Renal cortex interstitium (tissue), 11 donors: Measurements from ENCODE around the gene EFHD1. TPM values are rescaled to one million over a fixed set of nuclear protein-coding genes. Genes with fewer than 3 reads are reported as not detected.
"Not testable (repeated sequence)": the region's sequence is repeated elsewhere in the genome, so short reads cannot be mapped to it uniquely, and the experiment has no call there.

Experiments
- DNase-seq, 11 donors: peaks; one replicate each; pipeline ENCODE4 v3.0.0-alpha.2; 2013; ENCODE audit warnings: low read depth in 9 of 11, low spot score in 4 of 11; ENCODE audit errors: extremely low read depth in 1 of 11
- polyA plus RNA-seq, 3 donors: library from polyadenylated mRNA; unstranded; fragments of 120-200 nt; gene quantifications; one replicate each; pipeline ENCODE4 v1.2.1, GENCODE V29; 2013; ENCODE audit not compliant: insufficient read length in 3 of 3

The EFHD1 gene
- polyA plus RNA-seq, 3 donors, result 52.4 to 73.1 (median 66.4) TPM

GRCh38 chr2:232668805-232669444 lies 35.5 kb downstream of the EFHD1 start:
- peak in 1 of 11 donors; percentile 7 for DNase-seq

- DNase-seq, result no peak
These were observed 39.2 kb downstream of the EFHD1 start for GRCh38 chr2:232672588-232672987.

GRCh38 chr2:232674491-232674890 lies 41.1 kb downstream of the EFHD1 start:
- DNase-seq, result no peak

- DNase-seq, result no peak
These were observed 42.0 kb downstream of the EFHD1 start for GRCh38 chr2:232675381-232675780.

- no peak for DNase-seq
These were observed 46.6 kb downstream of the EFHD1 start for GRCh38 chr2:232680006-232680405.

- no peak for DNase-seq
These were observed 48.1 kb downstream of the EFHD1 start for GRCh38 chr2:232681527-232681926.

- DNase-seq, result no peak
These were observed 50.0 kb downstream of the EFHD1 start for GRCh38 chr2:232683368-232683767.

- DNase-seq, result not testable (repeated sequence)
These were observed 52.0 kb downstream of the EFHD1 start for GRCh38 chr2:232685391-232685790.

- no peak for DNase-seq
These were observed 54.2 kb downstream of the EFHD1 start for GRCh38 chr2:232687382-232688160.

- no peak for DNase-seq
These were observed 54.8 kb downstream of the EFHD1 start for GRCh38 chr2:232688201-232688600.

GRCh38 chr2:232689152-232689910 lies 55.9 kb downstream of the EFHD1 start:
- DNase-seq, result no peak

GRCh38 chr2:232691117-232691516 lies 57.7 kb downstream of the EFHD1 start:
- DNase-seq, result not testable (repeated sequence)

- DNase-seq, result no peak
These were observed 59.9 kb downstream of the EFHD1 start for GRCh38 chr2:232693344-232693743.

- no peak for DNase-seq
These were observed 63.2 kb downstream of the EFHD1 start for GRCh38 chr2:232696609-232697058.

GRCh38 chr2:232697059-232697806 lies 63.8 kb downstream of the EFHD1 start, which contains the start of gene GIGYF2:
Gene GIGYF2 (plus strand): TSS chr2:232697331. CDS start chr2:232735198, 37,867 bp downstream.
- peak; percentile 82 to 95 (median 94) for DNase-seq

GRCh38 chr2:232697807-232698110 lies 64.4 kb downstream of the EFHD1 start:
- peak in 4 of 11 donors; percentile 5 to 15 (median 11) for DNase-seq

GRCh38 chr2:232698556-232699091 lies 65.2 kb downstream of the EFHD1 start:
- no peak for DNase-seq

GRCh38 chr2:232699110-232699509 lies 65.7 kb downstream of the EFHD1 start:
- DNase-seq, result no peak

- no peak for DNase-seq
These were observed 66.8 kb downstream of the EFHD1 start for GRCh38 chr2:232700154-232700553.
